Ishikawa (cell line): ENCODE results near the gene PARD3B.

Experiments
- EGR1 ChIP-seq: IDR thresholded peaks from 2 replicates; pipeline ENCODE4 v1.6.1; 2012
- RAD21 ChIP-seq: IDR thresholded peaks from 2 replicates; pipeline ENCODE4 v1.6.1; 2012; ENCODE audit warnings: low read depth
- TCF12 ChIP-seq: IDR thresholded peaks from 2 replicates; pipeline ENCODE4 v1.6.1; 2012; ENCODE audit warnings: low read depth
- YY1 ChIP-seq: IDR thresholded peaks from 2 replicates; pipeline ENCODE4 v1.6.1; 2012; ENCODE audit warnings: low read depth
- TF ChIP-seq, protein P1 (sequence below): IDR thresholded peaks from 2 replicates; pipeline ENCODE4 v1.6.1; 2012

DNA sequence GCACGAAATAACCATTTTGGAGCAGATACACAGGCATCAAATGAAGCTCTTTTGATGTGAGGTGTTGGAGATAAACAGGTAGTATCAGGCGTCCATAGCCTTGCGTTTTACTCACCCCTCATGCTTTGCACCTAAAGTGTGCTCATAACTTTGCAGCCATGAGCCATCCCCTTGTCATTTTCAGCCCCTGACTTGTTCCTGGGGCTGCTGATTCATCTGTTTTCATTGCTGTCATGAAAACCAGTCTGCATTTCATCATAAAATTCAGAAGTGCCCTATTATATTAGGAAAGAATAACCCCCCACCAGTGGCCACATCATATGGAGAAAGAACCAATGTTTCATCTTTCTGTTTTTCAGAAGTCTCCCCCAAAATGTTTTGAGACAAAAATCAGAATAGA is 807.3 kb downstream of the PARD3B start:
- TF ChIP-seq YY1 (no peak), RAD21 (no peak), EGR1 (no peak), TCF12 (no peak)
- TF ChIP-seq, protein P1, sequence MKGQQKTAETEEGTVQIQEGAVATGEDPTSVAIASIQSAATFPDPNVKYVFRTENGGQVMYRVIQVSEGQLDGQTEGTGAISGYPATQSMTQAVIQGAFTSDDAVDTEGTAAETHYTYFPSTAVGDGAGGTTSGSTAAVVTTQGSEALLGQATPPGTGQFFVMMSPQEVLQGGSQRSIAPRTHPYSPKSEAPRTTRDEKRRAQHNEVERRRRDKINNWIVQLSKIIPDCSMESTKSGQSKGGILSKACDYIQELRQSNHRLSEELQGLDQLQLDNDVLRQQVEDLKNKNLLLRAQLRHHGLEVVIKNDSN = no peak
